HepG2 (cell line): Measurements from ENCODE around the gene GPR148. TPM values are rescaled to one million over a fixed set of nuclear protein-coding genes. Genes with fewer than 3 reads are reported as not detected.

ENCODE experiments used
- ATF6 ChIP-seq: sonication (generic); formaldehyde crosslinking; conservative IDR thresholded peaks from 2 replicates; pipeline ENCODE4 v1.4.0; 2020; ENCODE audit warnings: missing genetic modification reagents
- CCAR2 ChIP-seq: fragments of 200-400 bp; formaldehyde crosslinking; optimal IDR thresholded peaks from 2 replicates; pipeline ENCODE3; 2018; ENCODE audit warnings: low read depth, mild to moderate bottlenecking, low read length, moderate library complexity
- ETS1 ChIP-seq: sonication (generic); formaldehyde crosslinking; IDR thresholded peaks from 2 replicates; pipeline ENCODE4 v1.4.0; 2020; ENCODE audit warnings: missing genetic modification reagents
- FOXP1 ChIP-seq, 2 experiments: fragments of 450-650 bp in 1 of 2; IDR thresholded peaks; 2 replicates each; pipeline ENCODE4 v1.6.1; 2017 to 2018; ENCODE audit warnings: antibody characterized with exemption in 1 of 2
- HES4 ChIP-seq: sonication (generic); formaldehyde crosslinking; IDR thresholded peaks from 2 replicates; pipeline ENCODE4 v1.9.0; 2021; ENCODE audit warnings: mild to moderate bottlenecking, missing genetic modification reagents, borderline replicate concordance
- KDM6A ChIP-seq: IDR thresholded peaks from 2 replicates; pipeline ENCODE4 v1.6.1; 2016; ENCODE audit warnings: low read depth
- MEIS2 ChIP-seq: sonication (generic); formaldehyde crosslinking; IDR thresholded peaks from 2 replicates; pipeline ENCODE4 v1.9.0; 2021; ENCODE audit warnings: mild to moderate bottlenecking, missing genetic modification reagents
- NRL ChIP-seq: sonication (generic); formaldehyde crosslinking; IDR thresholded peaks from 2 replicates; pipeline ENCODE4 v1.5.0; 2020; ENCODE audit warnings: missing genetic modification reagents, mild to moderate bottlenecking, moderate library complexity, borderline replicate concordance
- PCBP2 ChIP-seq: fragments of 200-400 bp; formaldehyde crosslinking; optimal IDR thresholded peaks from 2 replicates; pipeline ENCODE3; 2018; ENCODE audit warnings: low read length, low read depth; ENCODE audit not compliant: poor library complexity, severe bottlenecking
- RBAK ChIP-seq: sonication (generic); formaldehyde crosslinking; IDR thresholded peaks from 2 replicates; pipeline ENCODE4 v1.5.1; 2020; ENCODE audit warnings: mild to moderate bottlenecking, missing genetic modification reagents
- ZBTB1 ChIP-seq: sonication (generic); formaldehyde crosslinking; IDR thresholded peaks from 2 replicates; pipeline ENCODE4 v1.4.0; 2020; ENCODE audit warnings: missing genetic modification reagents, borderline replicate concordance
- ZKSCAN1 ChIP-seq: fragments of 150-350 bp; IDR thresholded peaks from 2 replicates; pipeline ENCODE4 v1.6.1; 2014; ENCODE audit warnings: low read length
- ZNF207 ChIP-seq: fragments of 450-650 bp; IDR thresholded peaks from 2 replicates; pipeline ENCODE4 v1.6.1; 2016; ENCODE audit warnings: antibody characterized with exemption, borderline replicate concordance
- ZNF317 ChIP-seq: sonication (generic); formaldehyde crosslinking; IDR thresholded peaks from 2 replicates; pipeline ENCODE4 v1.5.0; 2020; ENCODE audit warnings: mild to moderate bottlenecking, missing genetic modification reagents
- ZNF503 ChIP-seq: sonication (generic); formaldehyde crosslinking; IDR thresholded peaks from 2 replicates; pipeline ENCODE4 v1.4.0; 2020; ENCODE audit warnings: missing genetic modification reagents
- ZNF691 ChIP-seq: sonication (generic); formaldehyde crosslinking; IDR thresholded peaks from 2 replicates; pipeline ENCODE4 v1.4.0; 2020; ENCODE audit warnings: missing genetic modification reagents, low read depth, mild to moderate bottlenecking, borderline replicate concordance
- ZNF703 ChIP-seq: sonication (generic); formaldehyde crosslinking; IDR thresholded peaks from 2 replicates; pipeline ENCODE4 v1.5.1; 2020; ENCODE audit warnings: missing genetic modification reagents, mild to moderate bottlenecking, moderate library complexity, borderline replicate concordance
- ZNF737 ChIP-seq: sonication (generic); formaldehyde crosslinking; IDR thresholded peaks from 2 replicates; pipeline ENCODE4 v1.5.0; 2020; ENCODE audit warnings: missing genetic modification reagents, mild to moderate bottlenecking, borderline replicate concordance
- ZNF772 ChIP-seq: sonication (generic); formaldehyde crosslinking; IDR thresholded peaks from 2 replicates; pipeline ENCODE4 v1.5.0; 2020; ENCODE audit warnings: mild to moderate bottlenecking, missing genetic modification reagents
- ZSCAN30 ChIP-seq: sonication (generic); formaldehyde crosslinking; IDR thresholded peaks from 2 replicates; pipeline ENCODE4 v1.5.0; 2020; ENCODE audit warnings: mild to moderate bottlenecking, missing genetic modification reagents
- ZSCAN9 ChIP-seq: IDR thresholded peaks from 2 replicates; pipeline ENCODE4 v1.6.1; 2016; ENCODE audit warnings: borderline replicate concordance
- polyA plus RNA-seq, 8 experiments: library from polyadenylated mRNA; depleted of rRNA in 3 of 8; stranded (reverse) in 7 of 8; unstranded in 1 of 8; fragments of >200 nt; fragmentation: Illumina TruSeq in 4 of 8; extraction: Trizol in 4 of 8; gene quantifications; 2 replicates each; pipeline versions ENCODE4 v1.2.1 to v1.2.3, GENCODE V29; 2011 to 2016; ENCODE audit warnings: low read depth in 4 of 8, missing spikeins in 1 of 8, mixed read lengths in 1 of 8; ENCODE audit not compliant: insufficient read depth in 1 of 8
- total RNA-seq, 5 experiments: library from RNA; depleted of rRNA; stranded (reverse); fragments of >200 nt; fragmentation: Illumina TruSeq; extraction: Trizol; gene quantifications; 2 replicates each; pipeline ENCODE4 v1.2.3, GENCODE V29; 2016; ENCODE audit warnings: low read depth in 1 of 5
- TF ChIP-seq, protein P1 (sequence below): sonication (generic); formaldehyde crosslinking; IDR thresholded peaks from 2 replicates; pipeline ENCODE4 v1.5.0; 2020; ENCODE audit warnings: missing genetic modification reagents

GPR148 gene
- total and polyA plus RNA-seq, 2 of the 13 experiments (the other 11 are each of a cell fraction or from before 2014, with no cell fraction given) = not detected

DNA sequence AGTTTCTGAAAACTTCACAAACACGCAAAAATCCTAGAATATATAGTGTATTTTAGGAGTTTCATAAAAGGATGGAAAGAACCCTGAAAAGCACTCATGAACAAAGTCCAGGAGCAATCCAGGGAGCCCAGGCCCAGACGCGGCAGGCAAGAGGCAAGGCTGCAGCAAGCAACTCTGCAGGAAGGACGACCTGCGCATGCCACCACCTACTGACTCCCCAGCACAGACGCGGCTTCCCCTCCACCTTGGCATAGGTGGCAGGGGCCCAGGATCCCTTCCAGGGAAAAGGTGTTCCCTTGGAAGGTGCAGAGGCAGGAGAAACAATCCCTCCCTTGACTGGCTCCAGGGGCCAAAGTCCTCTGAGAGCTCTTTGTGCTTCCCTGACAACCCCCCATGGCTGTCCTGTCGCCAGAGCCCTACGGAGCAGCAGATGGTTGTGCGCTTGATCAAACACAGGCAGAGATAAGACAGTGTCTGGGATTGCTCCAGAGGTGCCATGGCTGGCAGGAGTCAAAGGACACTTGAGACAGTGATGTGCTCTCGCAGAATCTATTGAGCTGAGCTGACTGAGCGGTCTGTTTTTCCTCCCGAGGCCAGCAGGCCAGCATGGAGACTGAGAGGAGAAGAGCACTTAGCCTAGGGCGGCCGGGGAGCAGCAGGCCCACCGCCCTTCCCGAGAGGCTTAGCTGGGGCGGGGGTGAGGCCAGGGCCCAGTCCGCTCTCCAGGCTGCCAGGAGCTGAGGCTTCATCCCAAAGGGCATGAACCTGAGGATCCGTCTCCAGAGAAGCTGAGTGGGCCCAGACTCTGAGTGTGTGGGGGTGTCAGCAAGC is 15.6 kb downstream of the GPR148 start (continued):
- TF ChIP-seq ZNF691 (CRISPR knock-in tag) (0 out of 2 replicates have a peak, but pooled peaks have one; percentile 67), MEIS2 (CRISPR knock-in tag) (peak; percentile 30; the same call in 1 of the 2 replicates), CCAR2 (peak; percentile 19), ZBTB1 (no peak), ZNF207 (no peak), HES4 (CRISPR knock-in tag) (no peak), PCBP2 (no peak), ZNF703 (no peak), ATF6 (CRISPR knock-in tag) (no peak), ZNF737 (CRISPR knock-in tag) (peak; percentile 42; the same call in 1 of the 2 replicates), FOXP1 (IDR thresholded peaks at IDR 0.05) (no peak), FOXP1 (CRISPR knock-in tag; IDR thresholded peaks at IDR 0.05) (peak; percentile 54; the same call in 1 of the 2 replicates), ZNF772 (CRISPR knock-in tag) (0 out of 2 replicates have a peak, but pooled peaks have one; percentile 68), KDM6A (CRISPR knock-in tag) (peak; percentile 46; the same call in 1 of the 2 replicates), ETS1 (CRISPR knock-in tag) (no peak), ZSCAN30 (CRISPR knock-in tag) (no peak), ZKSCAN1 (no peak), RBAK (CRISPR knock-in tag) (no peak), ZNF317 (CRISPR knock-in tag) (no peak), NRL (CRISPR knock-in tag) (peak; percentile 88; the same call in 1 of the 2 replicates), ZNF503 (CRISPR knock-in tag) (no peak; the same call in 1 of the 2 replicates), ZSCAN9 (CRISPR knock-in tag) (0 out of 2 replicates have a peak, but pooled peaks have one; percentile 33)
- TF ChIP-seq, protein P1, sequence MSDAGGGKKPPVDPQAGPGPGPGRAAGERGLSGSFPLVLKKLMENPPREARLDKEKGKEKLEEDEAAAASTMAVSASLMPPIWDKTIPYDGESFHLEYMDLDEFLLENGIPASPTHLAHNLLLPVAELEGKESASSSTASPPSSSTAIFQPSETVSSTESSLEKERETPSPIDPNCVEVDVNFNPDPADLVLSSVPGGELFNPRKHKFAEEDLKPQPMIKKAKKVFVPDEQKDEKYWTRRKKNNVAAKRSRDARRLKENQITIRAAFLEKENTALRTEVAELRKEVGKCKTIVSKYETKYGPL (CRISPR knock-in tag) = no peak
